ENCODE data around the gene ANO3.

DNA sequence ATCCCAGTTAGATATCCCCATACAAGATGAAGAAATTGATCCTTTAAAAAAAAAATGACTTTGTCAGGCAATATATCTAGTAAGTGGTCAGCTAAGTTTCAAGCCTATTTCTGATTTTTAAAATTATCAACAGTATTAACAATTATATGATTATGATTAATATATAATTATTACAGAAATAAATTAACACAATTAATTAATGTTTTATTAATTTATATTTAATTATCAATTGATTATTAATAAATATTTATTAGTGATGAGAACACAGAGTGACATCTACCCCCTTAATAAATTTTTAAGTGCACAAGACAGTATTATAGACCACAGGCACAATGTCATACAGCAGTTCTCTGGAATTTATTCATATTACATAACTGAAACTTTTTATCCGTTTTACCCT, 218.1 kb downstream of the ANO3 start:
- TF ChIP-seq, protein P1, sequence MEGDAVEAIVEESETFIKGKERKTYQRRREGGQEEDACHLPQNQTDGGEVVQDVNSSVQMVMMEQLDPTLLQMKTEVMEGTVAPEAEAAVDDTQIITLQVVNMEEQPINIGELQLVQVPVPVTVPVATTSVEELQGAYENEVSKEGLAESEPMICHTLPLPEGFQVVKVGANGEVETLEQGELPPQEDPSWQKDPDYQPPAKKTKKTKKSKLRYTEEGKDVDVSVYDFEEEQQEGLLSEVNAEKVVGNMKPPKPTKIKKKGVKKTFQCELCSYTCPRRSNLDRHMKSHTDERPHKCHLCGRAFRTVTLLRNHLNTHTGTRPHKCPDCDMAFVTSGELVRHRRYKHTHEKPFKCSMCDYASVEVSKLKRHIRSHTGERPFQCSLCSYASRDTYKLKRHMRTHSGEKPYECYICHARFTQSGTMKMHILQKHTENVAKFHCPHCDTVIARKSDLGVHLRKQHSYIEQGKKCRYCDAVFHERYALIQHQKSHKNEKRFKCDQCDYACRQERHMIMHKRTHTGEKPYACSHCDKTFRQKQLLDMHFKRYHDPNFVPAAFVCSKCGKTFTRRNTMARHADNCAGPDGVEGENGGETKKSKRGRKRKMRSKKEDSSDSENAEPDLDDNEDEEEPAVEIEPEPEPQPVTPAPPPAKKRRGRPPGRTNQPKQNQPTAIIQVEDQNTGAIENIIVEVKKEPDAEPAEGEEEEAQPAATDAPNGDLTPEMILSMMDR (IDR thresholded peaks at IDR 0.05) = no peak
- no peak for TF ChIP-seq POLR2A (IDR thresholded peaks at IDR 0.05)
- TF ChIP-seq POLR2AphosphoS5 (IDR thresholded peaks at IDR 0.05; ENCODE audit: insufficient read depth in 1 of 2, low read depth in 1 of 2) = no peak

Measured in vagina (tissue), 2 donors.